ENCODE data around the gene RFT1.

Gene RFT1

GRCh38 chr3:53139906-53140846 is 9.9 kb upstream of the RFT1 start:
- no peaks in the 10 kb centered on the region for H3K9me3 ChIP-seq (ENCODE audit: control insufficient read depth, low read length)
- no peak overlapping the region for H3K27ac ChIP-seq (ENCODE audit: insufficient read depth, low read depth, low read length, poor library complexity, severe bottlenecking)
- H3K36me3 ChIP-seq (ENCODE audit: control insufficient read depth, insufficient read depth, low read length) = no peaks in the 10 kb centered on the region
- no peaks in the 10 kb centered on the region for H3K27me3 ChIP-seq (ENCODE audit: control insufficient read depth, insufficient read depth, low read length, poor library complexity, severe bottlenecking)
- WGBS, 2 experiments = 83 to 89% methylated on average over 6 of the region's 6 CpGs
- no peak overlapping the region for H3K4me3 ChIP-seq (ENCODE audit: insufficient read depth, low read depth, low read length)
- H3K4me1 ChIP-seq (ENCODE audit: control insufficient read depth, insufficient read depth, low read length) = no peaks in the 10 kb centered on the region

- Histone ChIP-seq H3K27ac (ENCODE audit: insufficient read depth, low read depth, low read length, poor library complexity, severe bottlenecking) (no peak overlapping the region), H3K4me1 (ENCODE audit: control insufficient read depth, insufficient read depth, low read length) (no peaks in the 10 kb centered on the region), H3K4me3 (ENCODE audit: insufficient read depth, low read depth, low read length) (no peak overlapping the region), H3K27me3 (ENCODE audit: control insufficient read depth, insufficient read depth, low read length, poor library complexity, severe bottlenecking) (no peaks in the 10 kb centered on the region), H3K36me3 (ENCODE audit: control insufficient read depth, insufficient read depth, low read length) (no peaks in the 10 kb centered on the region), H3K9me3 (ENCODE audit: control insufficient read depth, low read length) (no peaks in the 10 kb centered on the region)
- WGBS, 2 experiments = 94 to 98% methylated on average over 2 to 4 of the region's 4 CpGs
Measured at GRCh38 chr3:53137835-53138446, 7.7 kb upstream of the RFT1 start.

GRCh38 chr3:53137221-53137620 is 7.0 kb upstream of the RFT1 start:
- Histone ChIP-seq H3K36me3 (ENCODE audit: control insufficient read depth, insufficient read depth, low read length) (no peaks in the 10 kb centered on the region), H3K27ac (ENCODE audit: insufficient read depth, low read depth, low read length, poor library complexity, severe bottlenecking) (no peak overlapping the region), H3K9me3 (ENCODE audit: control insufficient read depth, low read length) (no peaks in the 10 kb centered on the region), H3K4me1 (ENCODE audit: control insufficient read depth, insufficient read depth, low read length) (no peaks in the 10 kb centered on the region), H3K4me3 (ENCODE audit: insufficient read depth, low read depth, low read length) (no peak overlapping the region), H3K27me3 (ENCODE audit: control insufficient read depth, insufficient read depth, low read length, poor library complexity, severe bottlenecking) (no peaks in the 10 kb centered on the region)
- 89 to 94% methylated on average over 2 of the region's 2 CpGs for WGBS, 2 experiments

GRCh38 chr3:53134631-53135232 is 4.5 kb upstream of the RFT1 start:
- 37 to 38% methylated on average over 6 of the region's 6 CpGs for WGBS, 2 experiments
- no peak overlapping the region for H3K27ac ChIP-seq (ENCODE audit: insufficient read depth, low read depth, low read length, poor library complexity, severe bottlenecking)
- H3K4me1 ChIP-seq (ENCODE audit: control insufficient read depth, insufficient read depth, low read length) = no peaks in the 10 kb centered on the region
- H3K27me3 ChIP-seq (ENCODE audit: control insufficient read depth, insufficient read depth, low read length, poor library complexity, severe bottlenecking) = no peaks in the 10 kb centered on the region
- H3K9me3 ChIP-seq (ENCODE audit: control insufficient read depth, low read length) = no peaks in the 10 kb centered on the region
- no peaks in the 10 kb centered on the region for H3K36me3 ChIP-seq (ENCODE audit: control insufficient read depth, insufficient read depth, low read length)
- H3K4me3 ChIP-seq (ENCODE audit: insufficient read depth, low read depth, low read length) = no peak overlapping the region

GRCh38 chr3:53132347-53132746 is 2.1 kb upstream of the RFT1 start:
- no peak overlapping the region for H3K27ac ChIP-seq (ENCODE audit: insufficient read depth, low read depth, low read length, poor library complexity, severe bottlenecking)
- WGBS, 2 experiments = 67 to 78% methylated on average over 5 of the region's 5 CpGs

GRCh38 chr3:53131096-53131495 is 861 bp upstream of the RFT1 start:
- no peaks in the 10 kb centered on the region for H3K9me3 ChIP-seq (ENCODE audit: control insufficient read depth, low read length)
- no peaks in the 10 kb centered on the region for H3K36me3 ChIP-seq (ENCODE audit: control insufficient read depth, insufficient read depth, low read length)
- H3K4me3 ChIP-seq (ENCODE audit: insufficient read depth, low read depth, low read length) = peak overlapping the region; percentile 100
- no peaks in the 10 kb centered on the region for H3K4me1 ChIP-seq (ENCODE audit: control insufficient read depth, insufficient read depth, low read length)
- H3K27ac ChIP-seq (ENCODE audit: insufficient read depth, low read depth, low read length, poor library complexity, severe bottlenecking) = no peak overlapping the region
- WGBS, 2 experiments = 95% methylated on average over 4 of the region's 4 CpGs
- H3K27me3 ChIP-seq (ENCODE audit: control insufficient read depth, insufficient read depth, low read length, poor library complexity, severe bottlenecking) = no peaks in the 10 kb centered on the region

More at GRCh38 chr3:53132347-53132746, 2.1 kb upstream of the RFT1 start:
- Histone ChIP-seq H3K9me3 (ENCODE audit: control insufficient read depth, low read length) (no peaks in the 10 kb centered on the region), H3K4me1 (ENCODE audit: control insufficient read depth, insufficient read depth, low read length) (no peaks in the 10 kb centered on the region), H3K4me3 (ENCODE audit: insufficient read depth, low read depth, low read length) (no peak overlapping the region), H3K27me3 (ENCODE audit: control insufficient read depth, insufficient read depth, low read length, poor library complexity, severe bottlenecking) (no peaks in the 10 kb centered on the region), H3K36me3 (ENCODE audit: control insufficient read depth, insufficient read depth, low read length) (no peaks in the 10 kb centered on the region)

GRCh38 chr3:53129344-53129743 is 891 bp downstream of the RFT1 start:
- peak overlapping the region; percentile 100 for H3K4me3 ChIP-seq (ENCODE audit: insufficient read depth, low read depth, low read length)
- H3K27me3 ChIP-seq (ENCODE audit: control insufficient read depth, insufficient read depth, low read length, poor library complexity, severe bottlenecking) = no peaks in the 10 kb centered on the region
- H3K36me3 ChIP-seq (ENCODE audit: control insufficient read depth, insufficient read depth, low read length) = peaks cover 10% of the 10 kb centered on the region
- no peak overlapping the region for H3K27ac ChIP-seq (ENCODE audit: insufficient read depth, low read depth, low read length, poor library complexity, severe bottlenecking)
- WGBS, 2 experiments = 93 to 95% methylated on average over 3 of the region's 3 CpGs
- no peaks in the 10 kb centered on the region for H3K9me3 ChIP-seq (ENCODE audit: control insufficient read depth, low read length)
- no peaks in the 10 kb centered on the region for H3K4me1 ChIP-seq (ENCODE audit: control insufficient read depth, insufficient read depth, low read length)

GRCh38 chr3:53126601-53127000 is 3.6 kb downstream of the RFT1 start:
- no peaks in the 10 kb centered on the region for H3K27me3 ChIP-seq (ENCODE audit: control insufficient read depth, insufficient read depth, low read length, poor library complexity, severe bottlenecking)
- 95 to 100% methylated on average over 2 of the region's 2 CpGs for WGBS, 2 experiments
- H3K9me3 ChIP-seq (ENCODE audit: control insufficient read depth, low read length) = no peaks in the 10 kb centered on the region

GRCh38 chr3:53123953-53124352 is 6.3 kb downstream of the RFT1 start:
- no peaks in the 10 kb centered on the region for H3K27me3 ChIP-seq (ENCODE audit: control insufficient read depth, insufficient read depth, low read length, poor library complexity, severe bottlenecking)
- 95 to 96% methylated on average over 6 of the region's 6 CpGs for WGBS, 2 experiments
- no peak overlapping the region for H3K27ac ChIP-seq (ENCODE audit: insufficient read depth, low read depth, low read length, poor library complexity, severe bottlenecking)
- H3K4me1 ChIP-seq (ENCODE audit: control insufficient read depth, insufficient read depth, low read length) = no peaks in the 10 kb centered on the region
- H3K36me3 ChIP-seq (ENCODE audit: control insufficient read depth, insufficient read depth, low read length) = peaks cover 43% of the 10 kb centered on the region
- H3K9me3 ChIP-seq (ENCODE audit: control insufficient read depth, low read length) = no peaks in the 10 kb centered on the region
- H3K4me3 ChIP-seq (ENCODE audit: insufficient read depth, low read depth, low read length) = no peak overlapping the region

More at GRCh38 chr3:53126601-53127000, 3.6 kb downstream of the RFT1 start:
- no peak overlapping the region for H3K4me3 ChIP-seq (ENCODE audit: insufficient read depth, low read depth, low read length)
- H3K4me1 ChIP-seq (ENCODE audit: control insufficient read depth, insufficient read depth, low read length) = no peaks in the 10 kb centered on the region
- H3K27ac ChIP-seq (ENCODE audit: insufficient read depth, low read depth, low read length, poor library complexity, severe bottlenecking) = no peak overlapping the region
- H3K36me3 ChIP-seq (ENCODE audit: control insufficient read depth, insufficient read depth, low read length) = peaks cover 27% of the 10 kb centered on the region

- 92 to 95% methylated on average over 8 of the region's 8 CpGs for WGBS, 2 experiments
- Histone ChIP-seq H3K27me3 (ENCODE audit: control insufficient read depth, insufficient read depth, low read length, poor library complexity, severe bottlenecking) (no peaks in the 10 kb centered on the region), H3K36me3 (ENCODE audit: control insufficient read depth, insufficient read depth, low read length) (peaks cover 46% of the 10 kb centered on the region), H3K9me3 (ENCODE audit: control insufficient read depth, low read length) (no peaks in the 10 kb centered on the region), H3K4me1 (ENCODE audit: control insufficient read depth, insufficient read depth, low read length) (no peaks in the 10 kb centered on the region), H3K27ac (ENCODE audit: insufficient read depth, low read depth, low read length, poor library complexity, severe bottlenecking) (no peak overlapping the region), H3K4me3 (ENCODE audit: insufficient read depth, low read depth, low read length) (no peak overlapping the region)
Measured at GRCh38 chr3:53123510-53123909, 6.7 kb downstream of the RFT1 start.
